Measurements from ENCODE around the gene RANBP10. TPM values are rescaled to one million over a fixed set of nuclear protein-coding genes. Genes with fewer than 3 reads are reported as not detected.
A peak's percentile ranks its signal among the peaks of the same experiment; 100 is the strongest.

The RANBP10 gene
- total and polyA plus RNA-seq, 9 of the 15 experiments (the other 6 are each of a cell fraction or from before 2014, with no cell fraction given) = 0.61 to 19.3 (median 5.9) TPM

DNA sequence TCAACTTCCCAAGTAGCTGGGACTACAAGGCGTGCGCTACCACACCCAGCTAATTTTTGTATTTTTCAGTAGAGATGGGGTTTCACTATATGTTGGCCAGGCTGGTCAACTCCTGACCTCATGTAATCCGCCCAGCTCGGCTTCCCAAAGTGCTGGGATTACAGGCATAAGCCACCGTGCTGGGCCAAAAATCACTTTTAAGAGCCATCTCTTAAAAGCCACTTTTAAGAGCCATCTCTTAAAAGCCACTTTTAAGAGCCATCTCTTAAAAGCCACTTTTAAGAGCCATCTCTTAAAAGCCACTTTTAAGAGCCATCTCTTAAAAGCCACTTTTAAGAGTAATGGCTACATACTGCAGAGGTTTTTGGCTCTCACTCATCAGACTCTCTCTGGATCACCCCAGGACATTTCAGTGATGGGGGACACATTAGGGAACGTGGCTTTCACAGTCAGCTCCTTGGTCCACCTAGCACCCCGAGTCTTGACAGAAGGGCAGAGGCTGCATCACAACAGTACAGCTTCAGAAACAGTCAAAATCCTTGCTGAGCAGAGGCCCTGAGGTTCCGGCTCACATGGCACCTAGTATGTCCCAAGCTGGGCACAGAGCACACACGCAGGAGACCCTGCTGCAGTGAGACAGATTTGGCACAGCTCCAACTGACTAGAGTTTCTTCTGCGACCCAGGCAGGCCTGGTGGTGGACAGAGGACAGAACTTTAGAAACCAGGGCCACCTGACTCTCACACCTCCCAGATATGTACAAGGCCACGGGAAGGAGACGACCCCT is 23.6 kb downstream of the RANBP10 start (continued):
- TF ChIP-seq, protein P1, sequence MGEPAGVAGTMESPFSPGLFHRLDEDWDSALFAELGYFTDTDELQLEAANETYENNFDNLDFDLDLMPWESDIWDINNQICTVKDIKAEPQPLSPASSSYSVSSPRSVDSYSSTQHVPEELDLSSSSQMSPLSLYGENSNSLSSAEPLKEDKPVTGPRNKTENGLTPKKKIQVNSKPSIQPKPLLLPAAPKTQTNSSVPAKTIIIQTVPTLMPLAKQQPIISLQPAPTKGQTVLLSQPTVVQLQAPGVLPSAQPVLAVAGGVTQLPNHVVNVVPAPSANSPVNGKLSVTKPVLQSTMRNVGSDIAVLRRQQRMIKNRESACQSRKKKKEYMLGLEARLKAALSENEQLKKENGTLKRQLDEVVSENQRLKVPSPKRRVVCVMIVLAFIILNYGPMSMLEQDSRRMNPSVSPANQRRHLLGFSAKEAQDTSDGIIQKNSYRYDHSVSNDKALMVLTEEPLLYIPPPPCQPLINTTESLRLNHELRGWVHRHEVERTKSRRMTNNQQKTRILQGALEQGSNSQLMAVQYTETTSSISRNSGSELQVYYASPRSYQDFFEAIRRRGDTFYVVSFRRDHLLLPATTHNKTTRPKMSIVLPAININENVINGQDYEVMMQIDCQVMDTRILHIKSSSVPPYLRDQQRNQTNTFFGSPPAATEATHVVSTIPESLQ (CRISPR knock-in tag; IDR thresholded peaks at IDR 0.05) = no peak

DNA sequence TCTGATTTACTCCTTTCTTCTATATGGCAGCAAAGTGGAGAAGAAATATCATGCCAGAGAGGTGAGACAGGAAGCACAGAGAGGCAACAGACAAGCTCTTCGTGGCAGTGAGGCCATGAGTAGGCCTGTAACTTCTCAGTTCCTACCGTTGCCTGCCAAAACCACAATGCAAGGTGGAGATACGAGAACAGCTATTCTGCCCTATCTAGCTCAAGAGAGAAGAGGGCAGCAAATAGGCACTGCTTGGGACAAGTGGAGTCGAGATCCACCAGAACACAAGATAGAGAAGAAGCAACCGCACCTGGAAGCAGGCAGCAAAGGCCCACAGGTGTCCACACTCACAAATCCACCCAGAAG is 24.8 kb downstream of the RANBP10 start:
- WGBS (ENCODE audit: insufficient coverage, low coverage, missing lambda C conversion rate) = 11% methylated on average over 5 of the region's 5 CpGs
- Histone ChIP-seq H3K79me2 (ENCODE audit: control insufficient read depth, insufficient read depth, low read length) (peaks cover 32% of the 10 kb centered on the region), H3K27me3 (ENCODE audit: control insufficient read depth in 2 of 2, insufficient read depth in 2 of 2, low read length in 2 of 2) (no peaks in the 10 kb centered on the region), H3K36me3 (ENCODE audit: control insufficient read depth, insufficient read depth, low read length) (peaks cover 10% of the 10 kb centered on the region; the same call in 2 of the 3 replicates), H3K4me3 (no peak overlapping the region), H3K9me1 (ENCODE audit: control insufficient read depth, insufficient read depth, low read length) (peaks cover 6% of the 10 kb centered on the region), H3K4me1 (replicated peaks in 1 of 2; ENCODE audit: control insufficient read depth in 2 of 2, insufficient read depth in 2 of 2, low read length in 2 of 2) (peaks cover 24 to 25% of the 10 kb centered on the region in 2 experiments), H3K27ac (ENCODE audit: extremely low read depth, low read depth, low read length) (peak overlapping the region; percentile 63), H3K4me2 (ENCODE audit: insufficient read depth, low read length) (peak overlapping the region; percentile 66), H3K9ac (ENCODE audit: insufficient read depth in 1 of 2, low read depth in 2 of 2, low read length in 2 of 2) (peak overlapping the region; percentile 29 to 90), H4K20me1 (replicated peaks; ENCODE audit: control insufficient read depth, insufficient read depth, low read length) (no peaks in the 10 kb centered on the region), H3K9me3 (replicated peaks; ENCODE audit: control insufficient read depth, insufficient read depth, low read depth, low read length) (no peaks in the 10 kb centered on the region; the same call in 1 of the 2 replicates), H2AFZ (ENCODE audit: low read depth, low read length) (no peak overlapping the region)
- DNase-seq (ENCODE audit: extremely low read depth in 1 of 4, low spot score in 3 of 4) = peak in 2 of 4 experiments; percentile 38 to 56
- ChIA-PET POLR2A (interaction anchor here (0.7 to 3.2 kb wide), 9 partner anchors 9 to 611 kb away, joined by 3 to 10 read pairs (median 4); partner anchors contain the start of genes NOL3, RANBP10 and TSNAXIP1), CTCF (ENCODE audit: low intra/inter-chr PET ratio) (no interaction called here)
- peak; percentile 37 for FAIRE-seq
- in situ Hi-C loops (cut with MboI) (no loop called here), intact Hi-C loops (cut with micrococcal nuclease) (no loop called here)
- ATAC-seq = peak; percentile 72
- BruUV-seq (replicated peaks) = no TSS peak
- TF ChIP-seq, protein P2, sequence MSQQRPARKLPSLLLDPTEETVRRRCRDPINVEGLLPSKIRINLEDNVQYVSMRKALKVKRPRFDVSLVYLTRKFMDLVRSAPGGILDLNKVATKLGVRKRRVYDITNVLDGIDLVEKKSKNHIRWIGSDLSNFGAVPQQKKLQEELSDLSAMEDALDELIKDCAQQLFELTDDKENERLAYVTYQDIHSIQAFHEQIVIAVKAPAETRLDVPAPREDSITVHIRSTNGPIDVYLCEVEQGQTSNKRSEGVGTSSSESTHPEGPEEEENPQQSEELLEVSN (IDR thresholded peaks at IDR 0.05; ENCODE audit: borderline replicate concordance in 1 of 2, extremely low read depth in 1 of 2, insufficient read depth in 1 of 2, insufficient read length in 1 of 2, low read depth in 1 of 2, low read length in 1 of 2, poor library complexity in 1 of 2, severe bottlenecking in 1 of 2) = peak; percentile 32 to 51
- TF ChIP-seq, protein P3, sequence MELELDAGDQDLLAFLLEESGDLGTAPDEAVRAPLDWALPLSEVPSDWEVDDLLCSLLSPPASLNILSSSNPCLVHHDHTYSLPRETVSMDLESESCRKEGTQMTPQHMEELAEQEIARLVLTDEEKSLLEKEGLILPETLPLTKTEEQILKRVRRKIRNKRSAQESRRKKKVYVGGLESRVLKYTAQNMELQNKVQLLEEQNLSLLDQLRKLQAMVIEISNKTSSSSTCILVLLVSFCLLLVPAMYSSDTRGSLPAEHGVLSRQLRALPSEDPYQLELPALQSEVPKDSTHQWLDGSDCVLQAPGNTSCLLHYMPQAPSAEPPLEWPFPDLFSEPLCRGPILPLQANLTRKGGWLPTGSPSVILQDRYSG (tag; conservative IDR thresholded peaks at IDR 0.05; ENCODE audit: low read depth) = 0 out of 2 replicates have a peak, but pooled peaks have one; percentile 34
- TF ChIP-seq L3MBTL2 (IDR thresholded peaks at IDR 0.05) (peak; percentile 76), FOXK1 (CRISPR knock-in tag; IDR thresholded peaks at IDR 0.05; ENCODE audit: borderline replicate concordance) (no peak)
- TF ChIP-seq, protein P4, sequence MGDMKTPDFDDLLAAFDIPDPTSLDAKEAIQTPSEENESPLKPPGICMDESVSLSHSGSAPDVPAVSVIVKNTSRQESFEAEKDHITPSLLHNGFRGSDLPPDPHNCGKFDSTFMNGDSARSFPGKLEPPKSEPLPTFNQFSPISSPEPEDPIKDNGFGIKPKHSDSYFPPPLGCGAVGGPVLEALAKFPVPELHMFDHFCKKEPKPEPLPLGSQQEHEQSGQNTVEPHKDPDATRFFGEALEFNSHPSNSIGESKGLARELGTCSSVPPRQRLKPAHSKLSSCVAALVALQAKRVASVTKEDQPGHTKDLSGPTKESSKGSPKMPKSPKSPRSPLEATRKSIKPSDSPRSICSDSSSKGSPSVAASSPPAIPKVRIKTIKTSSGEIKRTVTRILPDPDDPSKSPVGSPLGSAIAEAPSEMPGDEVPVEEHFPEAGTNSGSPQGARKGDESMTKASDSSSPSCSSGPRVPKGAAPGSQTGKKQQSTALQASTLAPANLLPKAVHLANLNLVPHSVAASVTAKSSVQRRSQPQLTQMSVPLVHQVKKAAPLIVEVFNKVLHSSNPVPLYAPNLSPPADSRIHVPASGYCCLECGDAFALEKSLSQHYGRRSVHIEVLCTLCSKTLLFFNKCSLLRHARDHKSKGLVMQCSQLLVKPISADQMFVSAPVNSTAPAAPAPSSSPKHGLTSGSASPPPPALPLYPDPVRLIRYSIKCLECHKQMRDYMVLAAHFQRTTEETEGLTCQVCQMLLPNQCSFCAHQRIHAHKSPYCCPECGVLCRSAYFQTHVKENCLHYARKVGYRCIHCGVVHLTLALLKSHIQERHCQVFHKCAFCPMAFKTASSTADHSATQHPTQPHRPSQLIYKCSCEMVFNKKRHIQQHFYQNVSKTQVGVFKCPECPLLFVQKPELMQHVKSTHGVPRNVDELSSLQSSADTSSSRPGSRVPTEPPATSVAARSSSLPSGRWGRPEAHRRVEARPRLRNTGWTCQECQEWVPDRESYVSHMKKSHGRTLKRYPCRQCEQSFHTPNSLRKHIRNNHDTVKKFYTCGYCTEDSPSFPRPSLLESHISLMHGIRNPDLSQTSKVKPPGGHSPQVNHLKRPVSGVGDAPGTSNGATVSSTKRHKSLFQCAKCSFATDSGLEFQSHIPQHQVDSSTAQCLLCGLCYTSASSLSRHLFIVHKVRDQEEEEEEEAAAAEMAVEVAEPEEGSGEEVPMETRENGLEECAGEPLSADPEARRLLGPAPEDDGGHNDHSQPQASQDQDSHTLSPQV (IDR thresholded peaks at IDR 0.05) = peak; percentile 62
- TF ChIP-seq, protein P5, sequence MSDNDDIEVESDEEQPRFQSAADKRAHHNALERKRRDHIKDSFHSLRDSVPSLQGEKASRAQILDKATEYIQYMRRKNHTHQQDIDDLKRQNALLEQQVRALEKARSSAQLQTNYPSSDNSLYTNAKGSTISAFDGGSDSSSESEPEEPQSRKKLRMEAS (CRISPR knock-in tag; IDR thresholded peaks at IDR 0.05) = 0 out of 2 replicates have a peak, but pooled peaks have one; percentile 43
